Activated CD8-positive, alpha-beta T cell treated with anti-CD3 and anti-CD28 coated beads for 36 hours (primary cell): ENCODE results near the gene F12. TPM values are rescaled to one million over a fixed set of nuclear protein-coding genes. Genes with fewer than 3 reads are reported as not detected.

Source experiments
- ATAC-seq: fragments of 200-7000 bp; cut with Tn5 transposase; one replicate; pipeline ENCODE4 v1.10.0; 2021; ENCODE audit warnings: mild to moderate bottlenecking, moderate library complexity
- CTCF ChIA-PET: fragments of 350-600 bp; sonication (Branson Sonifier 250); formaldehyde crosslinking; loops from one replicate; lab custom pipeline; 2021; ENCODE audit warnings: antibody characterized with exemption; lab: Charles Lee
- POLR2A ChIA-PET: fragments of 350-600 bp; sonication (Branson Sonifier 250); formaldehyde crosslinking; loops from one replicate; lab custom pipeline; 2021; ENCODE audit warnings: antibody characterized with exemption; lab: Charles Lee
- DNase-seq: peaks from one replicate; pipeline ENCODE4 v3.0.0-alpha.2; 2020
- H3K27ac Mint-ChIP-seq: one replicate; pipeline ENCODE4 v1.8.0; 2021; ENCODE audit warnings: mild to moderate bottlenecking, mixed read lengths
- H3K27me3 Mint-ChIP-seq: one replicate; pipeline ENCODE4 v1.8.0; 2021; ENCODE audit warnings: mixed read lengths
- H3K36me3 Mint-ChIP-seq: one replicate; pipeline ENCODE4 v1.8.0; 2021; ENCODE audit warnings: low read depth, mixed read lengths
- H3K4me1 Mint-ChIP-seq: one replicate; pipeline ENCODE4 v1.8.0; 2021; ENCODE audit warnings: low read depth, mixed read lengths
- H3K4me3 Mint-ChIP-seq: one replicate; pipeline ENCODE4 v1.8.0; 2021; ENCODE audit warnings: mild to moderate bottlenecking, moderate library complexity, mixed read lengths
- H3K9me3 Mint-ChIP-seq: one replicate; pipeline ENCODE4 v1.8.0; 2021; ENCODE audit warnings: mixed read lengths
- CTCF ChIP-seq: fragments of 200-600 bp; IDR thresholded peaks from one replicate; pipeline ENCODE4 v1.8.0; 2022; ENCODE audit warnings: antibody characterized with exemption, mild to moderate bottlenecking
- intact Hi-C: fragments of 100-400 bp; cut with micrococcal nuclease; formaldehyde crosslinking; loops from one replicate; pipeline ENCODE4 v1.10.0; 2022
- total RNA-seq, 2 experiments: library from RNA; stranded (reverse); gene quantifications; one replicate each; pipeline ENCODE4 v1.2.3, GENCODE V29; 2021

The F12 gene
- total RNA-seq, 2 experiments from 2014 or later, result 7.9 TPM

- Mint-ChIP-seq H3K4me1 (peaks cover 55% of the 10 kb centered on the region), H3K36me3 (peaks cover 70% of the 10 kb centered on the region), H3K4me3 (no peak overlapping the region), H3K27me3 (no peaks in the 10 kb centered on the region), H3K27ac (peak overlapping the region; percentile 80), H3K9me3 (no peaks in the 10 kb centered on the region)
- intact Hi-C loops, result no loop called here
- no peak for ATAC-seq
- CTCF ChIA-PET, result interaction anchor here (1.2 to 17.9 kb wide), 4 partner anchors 12 to 120 kb away, joined by 3 to 415 read pairs (median 52); partner anchors contain the start of genes F12, GRK6 and PFN3
- DNase-seq, result no peak
- TF ChIP-seq CTCF, result no peak
- POLR2A ChIA-PET, result interaction anchor here (1.0 to 20.7 kb wide), 4 partner anchors 10 to 17 kb away, joined by 3 to 606 read pairs (median 34); partner anchors contain the start of genes GRK6 and PRR7
Observed at GRCh38 chr5:177438468-177438867, 29.1 kb upstream of the F12 start.

- peak overlapping the region; percentile 42 for H3K27ac Mint-ChIP-seq
- no peaks in the 10 kb centered on the region for H3K9me3 Mint-ChIP-seq
- H3K36me3 Mint-ChIP-seq, result peaks cover 78% of the 10 kb centered on the region
- POLR2A ChIA-PET, result interaction anchor here (0.7 to 20.7 kb wide), 9 partner anchors 10 to 55 kb away, joined by 3 to 606 read pairs (median 4); partner anchors contain the start of genes GRK6 and PRR7
- no peaks in the 10 kb centered on the region for H3K27me3 Mint-ChIP-seq
- CTCF ChIA-PET, result interaction anchor here (1.0 to 11.2 kb wide), 5 partner anchors 8 to 127 kb away, joined by 4 to 102 read pairs (median 9); no protein-coding TSS in a partner anchor
- ATAC-seq (no peak), DNase-seq (no peak)
- intact Hi-C loops, result no loop called here
- H3K4me3 Mint-ChIP-seq, result no peak overlapping the region
- TF ChIP-seq CTCF, result no peak
- H3K4me1 Mint-ChIP-seq, result peaks cover 64% of the 10 kb centered on the region
Observed at GRCh38 chr5:177437623-177438022, 28.3 kb upstream of the F12 start.

GRCh38 chr5:177435847-177436536, 26.6 kb upstream of the F12 start:
- ATAC-seq (no peak), DNase-seq (no peak)
- TF ChIP-seq CTCF, result no peak
- no peak overlapping the region for H3K4me3 Mint-ChIP-seq
- no peaks in the 10 kb centered on the region for H3K27me3 Mint-ChIP-seq
- H3K4me1 Mint-ChIP-seq, result peaks cover 68% of the 10 kb centered on the region
- POLR2A ChIA-PET, result interaction anchor here (0.8 to 20.7 kb wide), 5 partner anchors 8 to 46 kb away, joined by 3 to 606 read pairs (median 12); partner anchors contain the start of genes GRK6 and PRR7
- H3K9me3 Mint-ChIP-seq, result no peaks in the 10 kb centered on the region
- intact Hi-C loops, result no loop called here
- H3K36me3 Mint-ChIP-seq, result peaks cover 81% of the 10 kb centered on the region
- no peak overlapping the region for H3K27ac Mint-ChIP-seq
- CTCF ChIA-PET, result interaction anchor here (0.9 to 2.6 kb wide), 3 partner anchors 10 to 118 kb away, joined by 3 to 26 read pairs (median 9); no protein-coding TSS in a partner anchor

- Mint-ChIP-seq H3K36me3 (peaks cover 84% of the 10 kb centered on the region), H3K27me3 (no peaks in the 10 kb centered on the region), H3K4me3 (no peak overlapping the region), H3K4me1 (peaks cover 71% of the 10 kb centered on the region), H3K27ac (peak overlapping the region; percentile 88), H3K9me3 (no peaks in the 10 kb centered on the region)
- DNase-seq (no peak), ATAC-seq (no peak)
- TF ChIP-seq CTCF, result no peak
- CTCF ChIA-PET, result interaction anchor here (1.2 to 7.0 kb wide), 5 partner anchors 19 to 117 kb away, joined by 3 to 71 read pairs (median 53); no protein-coding TSS in a partner anchor
- POLR2A ChIA-PET, result interaction anchor here (0.8 to 15.2 kb wide), 12 partner anchors 11 to 71 kb away, joined by 3 to 606 read pairs (median 5); partner anchors contain the start of gene PRR7
- intact Hi-C loops, result no loop called here
Observed at GRCh38 chr5:177434942-177435738, 25.8 kb upstream of the F12 start.
